Measurements from ENCODE around the gene MAK. TPM values are rescaled to one million over a fixed set of nuclear protein-coding genes. Genes with fewer than 3 reads are reported as not detected.

MAK gene
- total RNA-seq, 1 donor: under 0.01 TPM

DNA sequence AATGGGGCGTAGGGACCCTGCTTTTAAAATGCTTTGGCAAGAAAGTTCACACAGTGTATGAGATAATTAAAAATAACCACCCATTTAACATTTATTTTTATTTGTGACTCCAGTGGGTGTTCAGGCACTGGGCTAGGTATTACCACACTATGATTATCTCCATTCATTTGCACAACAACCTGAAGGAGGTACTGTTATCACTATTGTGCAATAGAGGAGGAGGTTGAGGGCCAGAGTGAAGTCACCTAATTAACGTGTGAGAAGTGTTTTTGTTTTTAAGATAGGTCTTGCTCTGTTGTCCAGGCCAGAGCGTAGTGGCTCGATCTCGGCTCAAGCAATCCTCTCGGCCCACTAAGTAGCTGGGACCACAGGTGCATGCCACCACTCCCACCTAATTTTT is 29.2 kb downstream of the MAK start:
- Histone ChIP-seq H3K27me3 (ENCODE audit: insufficient read depth, low read length) (no peaks in the 10 kb centered on the region), H3K9me3 (ENCODE audit: low read depth, low read length) (no peaks in the 10 kb centered on the region), H3K4me2 (ENCODE audit: insufficient read depth, low read length) (no peak overlapping the region), H3K4me1 (ENCODE audit: insufficient read depth, low read length) (no peaks in the 10 kb centered on the region), H4K20me1 (ENCODE audit: insufficient read depth, low read length) (no peaks in the 10 kb centered on the region), H2AFZ (ENCODE audit: low read length) (no peak overlapping the region), H3K27ac (ENCODE audit: low read depth, low read length) (no peak overlapping the region), H3K4me3 (ENCODE audit: insufficient read depth, low read length) (no peak overlapping the region), H3K36me3 (ENCODE audit: insufficient read depth, low read length) (no peaks in the 10 kb centered on the region), H3K79me2 (ENCODE audit: insufficient read depth, low read length) (no peaks in the 10 kb centered on the region)
- DNase-seq (ENCODE audit: insufficient read length, low spot score, missing footprints): no peak
- TF ChIP-seq CTCF (IDR thresholded peaks at IDR 0.05; ENCODE audit: extremely low read depth, low read depth, low read length): no peak

DNA sequence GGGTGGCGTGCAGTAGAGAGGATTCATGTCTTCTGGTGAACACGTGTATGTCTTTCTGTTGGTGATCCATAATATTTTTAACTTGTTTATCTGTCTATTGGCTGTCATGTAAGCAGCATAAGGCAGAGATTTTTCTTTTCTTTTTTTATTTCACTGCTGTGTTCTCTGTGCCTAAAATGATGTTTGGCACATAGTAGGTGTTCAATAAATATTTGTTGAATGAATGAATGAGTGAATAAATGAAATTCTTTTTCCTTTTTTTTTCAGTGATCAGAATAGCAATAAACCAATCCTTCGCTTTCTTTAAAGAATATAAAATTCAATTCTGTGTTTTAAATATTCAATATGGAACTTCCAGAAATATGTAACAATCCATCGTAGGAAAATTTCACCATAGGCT is 30.0 kb downstream of the MAK start:
- TF ChIP-seq CTCF (IDR thresholded peaks at IDR 0.05; ENCODE audit: extremely low read depth, low read depth, low read length): no peak
- no peaks in the 10 kb centered on the region for H3K9me3 ChIP-seq (ENCODE audit: low read depth, low read length)
- no peaks in the 10 kb centered on the region for H4K20me1 ChIP-seq (ENCODE audit: insufficient read depth, low read length)
- no peaks in the 10 kb centered on the region for H3K27me3 ChIP-seq (ENCODE audit: insufficient read depth, low read length)
- H3K27ac ChIP-seq (ENCODE audit: low read depth, low read length): no peak overlapping the region
- no peaks in the 10 kb centered on the region for H3K4me1 ChIP-seq (ENCODE audit: insufficient read depth, low read length)
- no peaks in the 10 kb centered on the region for H3K79me2 ChIP-seq (ENCODE audit: insufficient read depth, low read length)
- H3K4me3 ChIP-seq (ENCODE audit: insufficient read depth, low read length): no peak overlapping the region
- H3K36me3 ChIP-seq (ENCODE audit: insufficient read depth, low read length): no peaks in the 10 kb centered on the region
- no peak overlapping the region for H2AFZ ChIP-seq (ENCODE audit: low read length)
- no peak overlapping the region for H3K4me2 ChIP-seq (ENCODE audit: insufficient read depth, low read length)
- DNase-seq (ENCODE audit: insufficient read length, low spot score, missing footprints): no peak

DNA sequence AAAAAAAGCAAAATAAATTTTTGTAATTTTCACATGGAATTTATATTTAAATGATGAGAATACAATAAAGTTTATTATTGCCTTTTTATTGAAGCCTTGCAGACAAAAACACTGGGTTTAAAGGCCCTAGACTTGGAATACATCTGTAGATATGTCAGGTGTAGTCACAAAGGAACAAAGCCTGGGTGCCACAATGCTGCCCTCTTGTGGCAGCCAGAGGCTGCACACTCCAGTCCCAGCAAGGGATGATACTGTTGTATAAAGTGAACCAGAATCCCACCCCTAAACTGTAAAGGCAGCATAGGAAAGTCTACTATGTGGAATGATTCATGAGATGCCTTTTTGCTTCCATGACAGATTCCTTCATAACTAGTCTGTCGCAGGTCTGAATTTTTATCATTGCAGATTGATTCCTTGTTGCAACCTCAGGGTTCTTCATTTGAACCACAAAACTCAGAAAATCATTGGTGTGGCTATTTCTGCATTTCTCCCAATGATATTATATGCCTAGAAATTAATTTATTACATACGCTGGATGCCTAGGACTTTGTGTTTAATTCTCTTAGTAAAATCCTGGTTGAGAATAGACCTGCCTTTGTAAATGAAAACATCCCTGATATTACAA is 37.0 kb downstream of the MAK start:
- H3K4me2 ChIP-seq (ENCODE audit: insufficient read depth, low read length): no peak overlapping the region
- peaks cover 3% of the 10 kb centered on the region for H4K20me1 ChIP-seq (ENCODE audit: insufficient read depth, low read length)
- no peaks in the 10 kb centered on the region for H3K36me3 ChIP-seq (ENCODE audit: insufficient read depth, low read length)
- no peaks in the 10 kb centered on the region for H3K9me3 ChIP-seq (ENCODE audit: low read depth, low read length)
- H2AFZ ChIP-seq (ENCODE audit: low read length): no peak overlapping the region
- H3K27ac ChIP-seq (ENCODE audit: low read depth, low read length): no peak overlapping the region
- TF ChIP-seq CTCF (IDR thresholded peaks at IDR 0.05; ENCODE audit: extremely low read depth, low read depth, low read length): peak; percentile 99
- no peaks in the 10 kb centered on the region for H3K27me3 ChIP-seq (ENCODE audit: insufficient read depth, low read length)
- H3K4me3 ChIP-seq (ENCODE audit: insufficient read depth, low read length): no peak overlapping the region
- no peaks in the 10 kb centered on the region for H3K4me1 ChIP-seq (ENCODE audit: insufficient read depth, low read length)
- H3K79me2 ChIP-seq (ENCODE audit: insufficient read depth, low read length): no peaks in the 10 kb centered on the region
- peak; percentile 89 for DNase-seq (ENCODE audit: insufficient read length, low spot score, missing footprints)

- Histone ChIP-seq H3K4me2 (ENCODE audit: insufficient read depth, low read length) (no peak overlapping the region), H3K27ac (ENCODE audit: low read depth, low read length) (no peak overlapping the region), H3K79me2 (ENCODE audit: insufficient read depth, low read length) (no peaks in the 10 kb centered on the region), H3K27me3 (ENCODE audit: insufficient read depth, low read length) (no peaks in the 10 kb centered on the region), H3K36me3 (ENCODE audit: insufficient read depth, low read length) (no peaks in the 10 kb centered on the region), H3K4me3 (ENCODE audit: insufficient read depth, low read length) (no peak overlapping the region), H2AFZ (ENCODE audit: low read length) (no peak overlapping the region), H3K9me3 (ENCODE audit: low read depth, low read length) (no peaks in the 10 kb centered on the region), H4K20me1 (ENCODE audit: insufficient read depth, low read length) (peaks cover 3% of the 10 kb centered on the region), H3K4me1 (ENCODE audit: insufficient read depth, low read length) (no peaks in the 10 kb centered on the region)
- TF ChIP-seq CTCF (IDR thresholded peaks at IDR 0.05; ENCODE audit: extremely low read depth, low read depth, low read length): no peak
- DNase-seq (ENCODE audit: insufficient read length, low spot score, missing footprints): no peak
Observed at GRCh38 chr6:10800810-10801209, 37.5 kb downstream of the MAK start.
